Left hindlimb (tissue), 1 donor: ENCODE results near the gene NFATC1.
A peak's percentile ranks its signal among the peaks of the same experiment; 100 is the strongest.
"Not testable (repeated sequence)": the region's sequence is repeated elsewhere in the genome, so short reads cannot be mapped to it uniquely, and the experiment has no call there.

Source experiments
- DNase-seq: peaks from one replicate; pipeline ENCODE4 v3.0.0-alpha.2; 2018

NFATC1 gene

DNA sequence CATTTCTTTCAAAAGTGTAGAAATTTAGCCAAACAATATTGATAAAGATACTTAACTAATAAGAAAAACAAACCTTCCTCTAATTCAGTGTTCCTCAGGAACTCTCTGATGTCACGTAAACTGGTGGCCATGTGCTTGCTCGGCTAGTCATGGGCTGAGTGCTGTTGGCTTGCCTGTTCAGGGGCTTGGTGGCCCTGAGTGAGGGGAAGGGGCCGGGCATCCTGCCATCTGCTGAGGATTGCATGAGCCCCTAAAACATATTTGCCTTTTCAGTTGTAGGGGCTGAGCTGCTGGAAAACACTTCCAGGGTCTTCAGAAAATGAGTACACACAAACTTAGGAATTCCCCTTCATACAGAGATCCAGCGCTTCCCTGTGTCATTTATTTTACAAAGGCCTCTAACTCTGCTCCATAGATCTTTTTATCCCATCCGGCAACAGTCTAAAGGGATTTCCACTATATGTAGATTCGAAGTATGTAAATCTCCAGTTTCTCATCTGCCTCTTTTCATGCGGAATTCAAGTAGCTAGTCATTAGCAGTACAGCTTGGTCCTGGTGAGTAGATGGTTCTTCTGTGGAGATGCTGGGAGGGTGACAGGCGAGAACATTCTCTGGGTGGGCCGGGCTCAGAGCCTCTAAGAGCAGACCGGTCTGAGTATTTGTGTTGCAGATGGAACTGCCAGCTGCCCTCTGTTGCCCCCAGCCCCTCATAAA lies 20.1 kb upstream of the NFATC1 start:
- no peak for DNase-seq

GRCh38 chr18:79376661-79377060 lies 19.1 kb upstream of the NFATC1 start:
- not testable (repeated sequence) for DNase-seq

- DNase-seq = no peak
Measured at GRCh38 chr18:79377187-79377891, 18.4 kb upstream of the NFATC1 start.

- peak; percentile 86 for DNase-seq
Measured at GRCh38 chr18:79378536-79379250, 17.0 kb upstream of the NFATC1 start.

GRCh38 chr18:79379251-79379905 lies 16.4 kb upstream of the NFATC1 start:
- no peak for DNase-seq

- no peak for DNase-seq
Measured at GRCh38 chr18:79379931-79380815, 15.6 kb upstream of the NFATC1 start.

DNA sequence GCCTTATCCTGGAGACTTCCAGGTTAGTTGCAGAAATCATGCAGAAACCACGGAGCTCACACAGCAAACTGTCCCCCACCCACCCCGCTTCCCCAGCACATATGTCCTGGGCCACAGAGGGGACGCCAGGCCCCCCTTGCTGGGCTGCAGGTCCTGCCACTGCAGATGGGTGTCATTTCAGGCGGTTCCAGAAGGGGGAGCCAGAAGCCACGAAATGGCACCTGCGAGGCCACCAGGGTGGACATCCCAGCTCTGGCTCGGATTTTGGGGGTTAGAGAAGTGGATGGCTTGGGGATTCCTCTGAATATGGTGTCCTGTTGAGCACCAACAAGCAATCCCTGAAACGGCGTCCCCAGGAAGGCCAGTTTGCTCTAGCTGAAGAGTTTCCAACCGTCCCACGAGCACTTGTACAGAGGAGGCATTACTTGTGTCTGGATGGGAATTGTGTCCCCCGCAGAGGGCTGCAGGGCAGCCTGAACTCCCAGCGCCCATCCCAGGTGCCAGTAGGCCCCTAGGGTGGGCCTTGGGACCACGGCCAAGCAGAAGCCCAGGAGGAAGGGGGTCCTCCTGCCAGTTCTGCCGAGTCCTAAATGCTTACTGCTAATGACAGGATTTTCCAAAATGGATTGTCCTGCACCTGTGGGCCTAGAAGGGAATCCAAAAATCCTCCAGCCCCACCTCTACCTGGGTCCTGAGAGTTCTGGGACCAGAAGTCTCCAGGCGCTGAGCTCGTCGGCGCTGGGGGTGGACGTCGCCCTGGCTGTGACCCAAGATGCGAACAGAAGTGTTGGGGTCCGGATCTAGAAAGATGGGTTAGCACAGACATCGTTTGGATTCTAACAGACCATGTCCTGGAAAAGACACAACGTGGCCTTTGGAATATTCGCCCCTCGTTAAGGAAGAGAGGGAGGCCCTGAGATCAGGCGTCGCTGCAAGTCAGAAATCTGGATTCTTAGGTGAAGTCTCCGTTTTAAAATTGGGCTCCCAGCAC lies 14.6 kb upstream of the NFATC1 start:
- peak; percentile 79 for DNase-seq

DNA sequence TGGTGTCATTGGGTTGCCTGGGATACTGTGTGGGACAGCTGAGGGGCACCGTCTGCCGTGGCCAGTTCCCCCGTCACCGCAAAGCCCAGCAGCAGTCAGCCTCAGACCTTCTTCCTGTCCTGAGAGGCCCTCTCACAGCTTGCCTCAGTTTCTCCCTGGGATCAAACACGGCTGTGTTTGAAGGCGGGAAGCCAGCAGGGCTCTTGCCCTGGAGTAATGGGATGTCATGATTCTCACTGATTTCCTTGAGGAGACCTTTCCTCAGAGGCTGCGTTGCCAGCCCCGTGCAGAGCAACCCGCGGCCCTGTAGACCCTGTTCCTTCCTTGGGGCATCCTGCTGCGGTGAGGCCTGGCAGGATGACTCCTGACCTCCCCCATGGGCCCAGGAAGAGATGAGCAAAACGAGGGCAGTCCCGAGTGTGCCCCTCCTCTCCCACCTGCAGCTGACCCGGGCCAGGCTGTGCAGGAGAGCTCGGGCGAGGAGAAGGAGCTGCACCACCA lies 13.9 kb upstream of the NFATC1 start:
- DNase-seq = no peak

- no peak for DNase-seq
Measured at GRCh38 chr18:79382681-79383387, 12.9 kb upstream of the NFATC1 start.

DNA sequence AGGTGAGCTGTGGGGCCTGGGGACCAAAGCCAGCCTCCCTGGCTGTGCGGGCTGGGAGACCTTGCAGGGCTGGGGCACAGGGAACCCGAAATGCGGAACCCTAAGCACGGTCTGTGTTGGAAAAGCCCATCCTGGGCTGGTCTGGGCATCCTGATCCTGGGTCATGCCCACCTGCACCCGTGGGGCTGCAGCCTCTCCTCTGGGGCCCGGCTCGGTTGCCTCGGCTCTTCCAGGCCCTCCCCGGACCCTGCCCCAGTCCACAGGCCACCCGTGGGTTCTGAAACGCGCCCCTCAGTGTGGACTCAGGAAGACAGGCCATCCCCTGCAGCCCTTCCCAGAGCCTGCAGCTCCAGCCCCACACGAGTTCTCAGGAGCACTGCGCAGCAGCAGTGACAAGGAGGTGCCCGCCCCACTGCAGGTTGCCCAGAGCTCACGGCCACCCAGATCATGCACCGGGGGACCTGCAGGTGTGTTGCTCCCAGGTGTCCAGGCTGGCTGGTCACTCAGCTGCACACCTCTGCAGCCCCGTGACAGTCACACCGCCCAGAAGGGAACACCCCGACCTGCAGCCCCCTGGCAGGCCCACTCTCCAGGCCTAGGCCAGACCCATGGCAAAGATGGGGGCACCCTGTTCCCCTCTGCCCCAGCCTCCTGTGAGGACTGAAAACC lies 12.2 kb upstream of the NFATC1 start:
- DNase-seq = no peak

DNA sequence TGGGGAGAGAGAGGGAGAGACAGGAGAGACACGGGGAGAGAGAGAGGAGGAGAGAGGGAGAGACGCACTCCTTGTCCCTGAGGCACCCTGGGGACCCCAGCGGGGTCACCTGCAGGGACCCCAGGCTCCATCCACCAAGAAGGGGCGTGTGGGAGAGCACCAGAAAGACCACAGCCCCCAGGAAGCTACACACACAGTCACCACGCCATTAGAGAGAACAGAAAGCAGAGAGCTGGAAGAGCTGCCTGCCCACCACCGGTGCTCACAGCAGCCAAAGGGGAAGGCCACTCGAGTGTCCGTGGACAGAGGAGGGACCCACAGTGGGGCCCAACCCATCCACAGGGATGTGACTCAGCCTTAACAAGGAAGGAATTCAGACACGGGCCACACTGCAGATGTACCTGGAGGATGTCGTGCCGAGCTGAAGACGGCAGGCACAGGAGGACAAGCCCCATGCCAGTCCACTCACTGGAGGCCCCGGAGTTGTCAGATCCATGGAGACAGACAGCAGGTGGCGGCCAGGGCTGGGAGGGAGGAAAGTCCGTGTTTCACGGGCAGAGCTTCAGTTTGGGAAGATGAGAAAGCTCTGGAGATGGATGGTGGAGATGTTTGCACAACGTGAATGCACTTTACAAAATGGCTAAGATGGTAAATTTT lies 11.5 kb upstream of the NFATC1 start:
- no peak for DNase-seq

- DNase-seq = no peak
Measured at GRCh38 chr18:79384834-79385233, 10.9 kb upstream of the NFATC1 start.

- no peak for DNase-seq
Measured at GRCh38 chr18:79385326-79385707, 10.4 kb upstream of the NFATC1 start.

DNA sequence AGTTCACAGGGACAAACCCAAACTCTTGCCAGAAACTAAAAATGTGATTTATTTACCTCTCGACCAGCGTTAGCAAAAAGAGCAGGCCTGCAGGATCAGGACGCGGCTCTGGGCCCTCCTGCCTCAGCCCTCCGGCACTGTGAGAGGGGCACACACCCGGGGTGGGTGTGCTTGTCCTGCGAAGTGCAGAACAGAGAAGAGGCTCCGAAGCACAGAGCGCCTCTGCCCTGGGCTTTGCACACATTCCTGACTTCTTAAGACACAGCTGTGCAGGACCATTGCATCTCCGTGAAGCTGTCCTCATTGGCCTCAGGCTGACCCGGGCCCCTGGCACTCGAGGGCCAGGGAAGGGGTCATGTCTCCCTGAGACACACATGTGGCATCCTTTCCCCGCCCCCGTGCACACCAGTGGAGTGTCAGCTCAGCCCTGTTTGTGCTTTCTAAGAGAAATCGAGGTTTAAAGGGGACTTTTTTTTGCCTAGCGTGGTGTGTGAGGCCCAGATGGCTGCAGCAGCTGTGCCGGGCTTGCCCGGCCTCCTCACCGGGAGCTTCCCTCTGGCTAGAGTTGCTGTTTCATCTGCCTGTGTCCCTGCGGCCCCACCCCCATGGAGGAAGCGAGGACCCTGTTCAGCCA lies 9.9 kb upstream of the NFATC1 start:
- DNase-seq = peak; percentile 29

GRCh38 chr18:79386547-79386946 lies 9.2 kb upstream of the NFATC1 start:
- DNase-seq = peak; percentile 20

- peak; percentile 8 for DNase-seq
Measured at GRCh38 chr18:79387214-79387613, 8.5 kb upstream of the NFATC1 start.

DNA sequence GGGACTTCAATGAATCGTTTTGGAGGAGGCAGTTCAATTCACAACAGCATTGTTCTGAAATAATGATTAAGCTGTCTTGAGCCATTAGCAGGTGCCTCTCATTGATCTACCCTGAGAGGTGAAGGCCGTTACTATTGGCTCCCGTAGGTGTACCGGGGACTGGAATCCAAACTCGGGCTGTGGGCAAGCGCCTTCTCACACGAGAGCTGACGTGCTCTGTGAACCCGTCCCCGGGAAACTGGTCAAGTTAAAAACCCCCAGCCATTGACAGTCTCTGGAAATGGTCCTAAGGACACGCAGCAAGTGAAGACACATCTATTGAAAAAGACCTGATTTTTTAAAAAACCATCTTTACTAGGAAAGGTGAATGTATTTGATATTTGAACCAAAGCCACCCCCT lies 8.1 kb upstream of the NFATC1 start:
- DNase-seq = no peak

- DNase-seq = peak; percentile 23
Measured at GRCh38 chr18:79388043-79388442, 7.7 kb upstream of the NFATC1 start.

GRCh38 chr18:79389689-79390088 lies 6.0 kb upstream of the NFATC1 start:
- peak; percentile 32 for DNase-seq
